Caki2 (cell line): ENCODE results near the gene DCAF16. TPM values are rescaled to one million over a fixed set of nuclear protein-coding genes. Genes with fewer than 3 reads are reported as not detected.

ENCODE experiments used
- DNase-seq: peaks from one replicate; pipeline ENCODE4 v3.0.0-alpha.2; 2015; ENCODE audit warnings: low read depth
- in situ Hi-C: cut with HindIII; loops from 2 replicates; pipeline ENCODE4 v1.10.0; 2016; ENCODE audit warnings: low sequenced_read_pairs, low pct_unique_long_range_greater_than_20kb, mixed read lengths
- total RNA-seq: library from RNA; depleted of rRNA; stranded (reverse); fragments of >200 nt; shearing (Covaris generic); gene quantifications from 2 replicates; pipeline ENCODE4 v1.2.3, GENCODE V29; 2014; ENCODE audit warnings: low replicate concordance

The DCAF16 gene
- total RNA-seq, 1 experiment from 2014 or later = 11.4 TPM

DNA sequence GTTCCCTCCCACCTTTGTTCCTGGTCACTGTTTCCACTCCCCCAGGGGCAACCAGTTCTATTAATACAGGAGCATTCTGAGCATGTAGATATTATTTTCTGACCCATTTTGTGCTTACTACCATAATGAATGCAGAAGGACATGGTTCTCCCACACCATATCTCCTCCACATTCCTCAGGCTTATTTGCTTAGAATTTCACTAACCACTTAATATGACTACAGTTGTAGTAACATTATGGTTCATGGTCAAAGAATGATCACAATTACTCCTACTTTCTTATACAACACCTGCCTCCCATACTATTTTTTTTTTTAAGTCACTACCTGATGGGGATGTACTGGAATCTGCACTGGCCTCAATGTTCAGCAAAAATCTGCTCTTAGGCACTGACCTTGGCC, 21.6 kb downstream of the DCAF16 start:
- no peak for DNase-seq
- in situ Hi-C loops = no loop called here

DNA sequence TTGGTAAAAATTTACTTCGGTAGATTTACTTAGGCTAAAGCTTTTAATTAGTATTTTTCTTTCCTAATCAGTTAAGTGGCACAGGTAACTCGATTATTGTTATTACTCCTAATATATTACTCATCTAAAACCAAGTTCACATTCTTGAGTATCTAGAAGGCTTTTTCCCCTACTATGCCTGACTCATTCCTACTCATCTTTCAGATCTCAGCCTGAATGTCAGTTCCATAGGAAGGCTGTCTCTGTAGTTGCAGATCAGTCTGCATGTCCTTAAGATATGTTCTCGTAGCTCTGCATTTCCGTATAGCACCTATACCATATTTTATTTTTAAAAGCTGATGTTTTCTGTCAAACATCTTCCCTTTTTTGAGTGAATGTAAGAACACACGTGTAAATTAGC, 23.2 kb downstream of the DCAF16 start:
- in situ Hi-C loops = no loop called here
- peak; percentile 56 for DNase-seq

DNA sequence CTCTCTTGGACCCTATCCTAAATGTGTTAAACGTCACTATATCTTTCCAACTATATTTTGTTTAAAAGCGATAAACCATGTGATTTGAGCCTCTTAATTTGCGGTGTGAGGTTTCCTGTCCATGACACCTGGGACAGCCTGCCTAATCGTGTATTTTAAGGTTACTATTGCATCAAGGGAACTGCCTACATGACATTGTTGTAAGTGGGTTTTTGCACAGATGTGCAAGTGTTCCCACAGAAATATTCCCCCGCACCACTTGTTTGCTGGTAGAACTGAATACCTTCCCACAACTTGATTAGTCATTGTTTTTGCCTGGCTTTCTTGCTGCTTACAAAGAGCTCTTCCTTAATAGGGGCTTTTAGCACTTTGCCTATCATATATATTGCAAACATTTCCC, 24.0 kb downstream of the DCAF16 start:
- in situ Hi-C loops = no loop called here
- DNase-seq = peak; percentile 30

DNA sequence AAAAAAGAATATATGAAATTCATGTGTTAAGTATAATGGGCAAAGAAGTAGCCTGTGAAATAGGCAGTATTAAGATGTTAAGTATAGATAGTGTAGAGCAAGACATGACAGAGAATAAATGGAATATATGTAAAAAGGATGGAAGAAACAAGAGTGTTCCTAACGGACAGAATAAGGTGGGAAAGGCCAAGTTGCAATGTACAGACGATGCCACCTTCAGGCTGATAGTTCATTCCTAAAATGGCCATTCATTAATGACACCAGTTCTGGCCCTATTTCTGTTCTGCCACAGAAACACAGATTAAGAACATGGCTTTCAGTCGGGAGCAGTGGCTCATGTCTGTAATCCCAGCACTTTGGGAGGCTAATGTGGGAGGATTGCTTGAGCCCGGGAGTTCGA, 24.7 kb downstream of the DCAF16 start:
- in situ Hi-C loops = no loop called here
- DNase-seq = no peak

DNA sequence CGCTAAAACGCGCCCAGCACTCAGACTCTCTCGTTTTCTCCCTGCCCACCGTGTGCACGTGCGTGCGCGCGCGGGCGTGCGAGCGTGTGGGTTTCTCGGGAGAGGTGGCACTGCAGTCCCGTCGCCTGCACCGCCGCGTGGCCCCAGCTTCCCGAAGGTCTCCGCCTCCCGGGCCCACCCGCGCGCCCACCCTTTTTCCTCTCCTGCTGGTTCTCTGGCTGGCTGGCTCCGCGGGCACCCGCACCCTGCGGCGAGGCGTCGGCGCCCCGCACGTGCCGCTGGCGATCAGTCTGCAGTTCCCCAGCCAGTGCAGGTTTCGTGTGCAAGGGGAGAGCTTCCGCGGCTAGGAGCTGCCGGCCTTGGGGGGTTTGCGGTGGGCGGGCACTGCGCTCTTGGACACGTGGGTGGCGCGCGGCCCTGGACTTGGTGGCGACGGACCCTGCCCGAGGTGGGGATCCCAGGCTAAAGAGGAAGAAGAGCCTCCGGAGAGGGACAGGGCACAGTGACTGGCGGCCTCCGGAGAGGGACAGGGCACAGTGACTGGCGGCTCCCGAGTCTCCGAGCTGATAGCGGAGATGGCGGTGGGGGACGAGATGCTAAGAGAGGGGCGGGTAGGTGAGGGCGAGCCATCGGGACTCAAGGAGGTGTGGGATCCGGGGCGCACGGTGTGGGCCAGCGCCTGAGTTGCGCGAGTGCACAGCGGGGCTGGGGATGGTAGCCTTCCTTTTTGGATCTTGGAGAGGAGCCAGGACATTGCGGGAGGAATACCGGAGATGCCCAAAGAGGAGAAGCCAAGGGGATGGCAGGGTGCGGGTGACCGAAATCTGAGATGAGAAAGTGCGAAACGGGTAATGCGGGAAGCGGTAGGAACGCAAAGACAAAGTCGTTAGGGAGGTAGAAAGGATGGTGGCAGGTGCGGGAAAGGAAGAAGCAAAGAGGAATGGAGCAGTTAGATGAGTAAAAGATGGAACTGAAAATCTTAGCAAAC, 29.0 kb downstream of the DCAF16 start, which contains the start of gene FAM184B:
Gene FAM184B (minus strand): TSS at position 322 of the 988 bp plus-strand sequence. CDS start 322 bp downstream, outside the sequence.
- in situ Hi-C loops = no loop called here
- DNase-seq = no peak

DNA sequence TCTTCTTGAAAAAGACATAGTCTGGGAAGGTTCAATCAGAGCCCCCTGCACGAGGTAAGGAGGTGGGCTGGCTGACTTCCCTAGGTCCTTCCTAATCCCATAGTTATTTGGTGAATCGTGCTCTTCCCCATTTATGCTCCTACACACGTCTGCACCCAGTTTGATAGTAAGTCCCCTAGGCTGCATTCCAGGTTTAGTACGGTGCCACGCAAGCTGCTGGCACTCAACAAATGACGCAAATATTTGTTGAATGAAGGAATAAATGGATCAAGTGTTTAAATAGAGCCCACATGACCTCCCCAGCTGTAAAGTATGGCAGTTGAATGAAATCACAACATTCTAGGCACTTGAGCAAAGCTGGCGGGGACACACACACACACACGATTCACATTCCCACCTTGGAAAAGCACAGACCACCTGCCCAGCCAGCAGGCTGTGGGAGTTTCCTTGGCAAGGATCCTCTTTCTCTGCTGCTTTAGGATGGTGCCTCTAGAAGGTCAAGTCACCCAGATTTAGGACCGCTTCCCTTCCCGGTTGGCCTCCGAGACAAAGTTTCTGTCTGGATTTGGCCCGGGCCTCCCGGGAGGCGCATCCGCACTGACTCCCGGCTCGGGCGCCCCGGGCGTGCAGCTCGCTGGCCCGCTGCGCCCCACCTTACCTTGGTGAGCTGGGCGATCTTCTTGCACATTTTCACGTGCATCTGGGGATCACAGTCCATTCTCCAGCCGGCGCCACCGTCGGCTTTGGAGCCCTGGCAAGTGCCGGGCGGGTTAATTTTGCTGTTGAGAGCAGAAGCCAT, 29.9 kb downstream of the DCAF16 start:
- DNase-seq = no peak
- in situ Hi-C loops = no loop called here

DNA sequence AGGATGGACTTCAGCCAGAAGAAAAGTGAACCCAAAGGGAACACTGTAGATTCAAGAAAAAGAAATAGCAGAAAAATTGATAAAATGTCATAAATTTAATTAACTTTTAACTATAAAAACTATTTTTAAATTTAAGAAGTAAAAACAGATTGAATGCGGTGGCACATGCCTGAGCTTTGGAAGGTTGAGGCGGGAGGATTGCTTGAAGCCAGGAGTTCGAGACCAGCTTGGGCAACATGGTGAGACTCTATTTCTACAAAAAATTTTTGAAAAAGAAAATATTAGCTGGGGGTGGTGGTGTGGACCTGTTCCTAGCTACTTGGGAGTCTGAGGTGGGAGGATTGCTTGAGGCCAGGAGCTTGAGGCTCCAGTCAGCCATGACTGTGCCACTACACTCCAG, 32.1 kb downstream of the DCAF16 start:
- in situ Hi-C loops = no loop called here
- DNase-seq = no peak

DNA sequence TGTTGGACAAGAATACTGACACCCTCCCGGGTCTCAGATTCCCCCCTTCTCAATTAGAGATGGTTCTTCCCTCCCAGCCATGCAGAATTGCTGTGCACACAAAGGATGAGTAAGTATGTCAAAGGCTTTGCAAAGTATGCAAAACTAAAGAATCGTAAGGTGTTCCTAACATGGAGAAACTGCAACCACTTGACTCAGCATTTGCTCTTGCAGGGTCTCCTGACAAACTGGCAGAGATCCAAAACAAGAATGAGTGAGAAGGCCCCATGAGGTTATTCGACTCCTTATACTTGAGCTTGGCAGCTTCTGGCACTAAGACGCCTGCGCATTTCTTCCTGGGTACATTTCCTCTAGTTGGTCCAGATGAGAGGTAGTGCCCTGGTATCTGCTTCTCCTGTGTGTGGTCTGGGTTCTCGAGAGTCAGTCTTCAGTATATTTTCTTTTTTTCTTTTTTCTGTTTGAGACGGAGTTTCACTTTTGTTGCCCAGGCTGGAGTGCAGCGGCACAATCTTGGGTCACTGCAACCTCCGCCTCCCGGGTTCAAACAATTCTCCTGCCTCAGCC, 37.3 kb downstream of the DCAF16 start:
- in situ Hi-C loops = no loop called here
- no peak for DNase-seq

DNA sequence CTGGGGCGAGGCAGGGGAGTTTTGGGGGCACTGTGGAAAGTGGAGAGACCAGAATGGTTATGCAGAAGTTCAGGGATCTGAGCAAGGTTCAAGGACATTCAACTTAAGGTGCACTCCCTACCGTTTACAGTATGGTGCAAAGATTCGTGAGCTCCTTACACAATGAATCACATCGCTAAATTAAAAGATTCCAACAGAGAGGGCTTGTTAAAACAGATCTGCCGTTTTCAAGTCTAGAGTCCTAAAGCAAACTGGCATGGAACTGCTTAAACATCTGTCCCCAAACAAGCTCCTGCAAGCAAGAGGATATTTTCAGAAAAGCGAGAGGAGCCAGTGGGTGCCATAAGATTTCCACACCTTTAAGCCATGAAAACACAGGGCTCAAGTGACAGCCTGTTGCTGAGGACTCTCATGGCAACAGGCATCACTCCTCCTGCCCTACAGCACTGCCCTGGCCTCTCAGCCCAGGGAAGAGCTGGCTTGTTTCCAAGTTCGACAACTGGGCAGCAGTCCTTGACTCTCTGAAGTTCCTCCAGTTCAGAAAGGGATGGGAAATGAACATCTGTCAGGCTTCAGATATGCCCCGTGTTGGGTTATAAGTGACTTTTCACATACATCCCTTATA, 39.2 kb downstream of the DCAF16 start:
- in situ Hi-C loops = no loop called here
- no peak for DNase-seq

DNA sequence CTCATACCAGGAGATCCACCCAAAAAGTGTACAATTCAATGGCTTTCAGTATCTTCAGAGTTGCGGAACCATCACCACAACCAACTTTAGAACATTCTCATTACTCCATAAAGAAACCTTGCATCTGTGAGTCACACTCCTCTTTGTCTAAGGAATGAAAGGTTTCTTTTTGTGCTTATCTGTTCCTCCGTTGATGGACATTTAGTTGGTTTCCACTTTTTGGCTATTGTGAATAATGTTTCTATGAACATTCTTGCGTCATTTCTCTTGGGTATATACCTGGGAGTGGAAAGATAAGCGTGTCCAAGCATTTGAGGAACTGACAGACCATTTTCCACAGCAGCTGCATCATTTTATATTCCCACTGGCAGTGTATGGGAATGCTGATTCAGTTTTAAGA, 39.7 kb downstream of the DCAF16 start:
- in situ Hi-C loops = no loop called here
- DNase-seq = no peak

DNA sequence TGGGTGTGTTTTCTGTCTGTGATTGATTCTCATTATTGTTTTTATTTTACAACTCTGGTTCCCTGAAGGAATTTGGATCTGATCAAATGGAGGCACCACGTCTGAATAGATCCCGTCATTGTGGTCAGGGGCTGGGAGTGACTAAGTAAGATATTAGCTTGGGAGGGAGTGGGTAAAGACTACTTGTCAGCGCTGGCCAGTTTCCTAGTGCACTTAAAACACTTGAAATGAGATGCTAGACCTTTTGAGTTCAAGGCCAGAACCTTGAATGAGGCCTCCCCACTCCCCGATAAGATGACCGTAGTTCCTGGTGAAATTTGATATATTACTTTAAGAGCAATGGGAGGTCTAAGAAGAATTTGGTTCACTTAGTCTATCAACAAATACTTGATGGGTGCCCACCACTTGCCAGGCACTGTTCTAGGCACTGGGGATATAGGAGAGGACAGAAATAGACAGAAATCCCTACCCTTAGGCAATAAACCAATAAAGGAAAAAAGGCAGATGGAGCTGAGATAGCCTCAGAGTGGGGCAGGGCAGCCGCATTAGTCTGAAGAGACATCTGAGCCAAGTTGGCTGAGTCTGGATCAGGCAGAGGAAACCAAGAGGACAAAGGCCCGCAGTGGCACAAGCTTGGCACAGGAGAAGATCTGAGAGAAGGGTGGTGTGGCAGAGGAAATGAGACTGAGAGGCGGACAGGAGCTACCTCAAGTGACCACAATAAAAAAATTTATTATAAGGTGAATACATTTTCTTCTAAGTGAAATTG, 41.0 kb downstream of the DCAF16 start:
- in situ Hi-C loops = no loop called here
- DNase-seq = no peak

DNA sequence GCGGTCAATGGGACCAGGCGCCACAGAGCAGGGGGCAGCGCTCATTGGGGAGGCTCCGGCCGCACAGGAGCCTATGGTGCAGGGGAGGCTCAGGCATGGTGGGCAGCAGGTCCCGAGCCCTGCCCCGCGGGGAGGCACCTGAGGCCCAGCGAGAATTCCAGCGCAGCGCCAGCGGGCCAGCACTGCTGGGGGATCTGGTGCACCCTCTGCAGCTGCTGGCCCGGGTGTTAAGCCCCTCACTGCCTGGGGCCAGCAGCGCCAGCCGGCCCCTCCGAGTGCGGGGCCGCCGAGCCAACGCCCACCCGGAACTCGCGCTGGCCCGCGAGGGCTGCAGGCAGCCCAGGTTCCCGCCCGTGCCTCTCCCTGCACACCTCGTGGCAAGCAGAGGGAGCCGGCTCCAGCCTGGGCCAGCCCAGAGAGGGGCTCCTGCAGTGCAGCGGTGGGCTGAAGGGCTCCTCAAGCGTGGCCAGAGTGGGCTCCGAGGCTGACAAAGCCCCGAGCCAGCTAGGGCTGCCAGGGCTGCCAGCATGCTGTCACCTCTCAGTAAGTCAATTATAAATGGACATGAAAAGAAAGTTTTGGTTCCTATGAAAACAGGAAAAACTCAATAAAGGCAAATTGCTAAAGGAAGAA, 43.6 kb downstream of the DCAF16 start:
- no peak for DNase-seq
- in situ Hi-C loops = no loop called here

DNA sequence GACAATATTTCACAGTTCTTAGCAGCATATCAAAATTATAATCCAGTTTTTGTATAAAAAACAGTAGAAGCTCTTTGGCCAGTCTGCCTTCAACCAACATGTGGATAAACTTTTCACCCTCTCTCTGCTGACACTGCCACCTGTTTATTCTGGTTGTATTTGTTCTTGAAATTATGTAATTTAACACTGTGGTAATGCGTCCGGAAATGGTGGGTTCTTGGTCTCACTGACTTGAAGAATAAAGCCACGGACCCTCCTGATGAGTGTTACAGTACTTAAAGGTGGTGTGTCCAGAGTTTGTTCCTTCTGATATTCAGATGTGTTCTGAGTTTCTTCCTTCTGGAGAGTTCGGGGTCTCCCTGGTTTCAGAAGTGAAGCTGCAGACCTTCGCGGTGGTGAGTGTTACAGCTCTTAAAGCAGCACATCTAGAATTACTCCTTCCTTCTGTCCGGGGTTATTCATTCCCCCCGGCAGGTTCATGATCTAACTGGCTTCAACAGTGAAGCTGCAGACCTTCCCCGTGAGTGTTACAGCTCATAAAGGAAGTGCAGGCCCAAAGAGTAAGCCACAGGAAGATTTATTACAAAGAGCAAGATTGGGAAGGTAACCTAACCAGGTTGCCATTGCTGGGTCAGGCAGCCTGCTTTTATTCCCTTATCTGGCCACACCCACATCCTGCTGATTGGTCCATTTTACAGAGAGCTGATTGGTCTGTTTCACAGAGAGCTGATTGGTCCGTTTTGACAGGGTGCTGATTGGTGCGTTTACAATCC, 44.9 kb downstream of the DCAF16 start:
- in situ Hi-C loops = no loop called here

DNA sequence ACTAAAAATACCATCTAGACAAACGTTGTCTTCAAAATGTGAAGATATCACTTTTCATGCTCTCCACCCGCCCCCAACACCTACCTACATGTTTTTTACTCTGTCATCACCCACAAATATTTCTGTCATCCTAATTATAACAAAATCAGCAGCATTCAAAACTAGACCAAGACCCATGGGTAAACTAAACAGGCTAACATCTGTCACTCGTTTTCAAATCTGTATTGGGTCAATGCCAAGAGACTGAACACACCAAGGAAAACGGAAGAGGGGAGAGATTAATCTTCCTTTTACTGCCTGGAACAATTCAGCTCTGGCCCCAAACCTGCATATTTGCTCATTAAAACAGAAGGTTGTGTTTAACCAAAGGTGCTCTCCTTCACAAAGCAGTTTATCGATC, 46.6 kb downstream of the DCAF16 start:
- in situ Hi-C loops = no loop called here
- no peak for DNase-seq

More for the DNA sequence above, 44.9 kb downstream of the DCAF16 start:
- DNase-seq = no peak

DNA sequence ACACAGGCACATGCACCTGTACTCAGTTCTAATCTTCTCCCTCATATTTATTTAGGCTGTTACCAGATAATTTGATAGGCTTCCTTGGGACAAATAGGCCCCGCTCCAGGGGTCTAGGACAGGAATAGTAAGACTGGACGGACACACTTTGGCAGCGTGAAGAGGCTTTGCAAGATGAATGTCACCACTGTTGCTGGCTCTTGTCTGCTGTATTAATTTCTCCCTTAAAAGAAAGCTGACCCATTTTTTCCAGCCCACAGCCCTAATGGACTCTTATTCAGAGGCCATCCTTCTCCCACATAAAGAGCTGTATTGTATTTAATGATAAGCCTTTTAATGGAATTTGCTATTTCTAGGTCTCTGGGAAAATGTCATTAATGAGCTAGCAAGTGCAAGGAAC, 47.1 kb downstream of the DCAF16 start:
- DNase-seq = no peak
- in situ Hi-C loops = no loop called here

DNA sequence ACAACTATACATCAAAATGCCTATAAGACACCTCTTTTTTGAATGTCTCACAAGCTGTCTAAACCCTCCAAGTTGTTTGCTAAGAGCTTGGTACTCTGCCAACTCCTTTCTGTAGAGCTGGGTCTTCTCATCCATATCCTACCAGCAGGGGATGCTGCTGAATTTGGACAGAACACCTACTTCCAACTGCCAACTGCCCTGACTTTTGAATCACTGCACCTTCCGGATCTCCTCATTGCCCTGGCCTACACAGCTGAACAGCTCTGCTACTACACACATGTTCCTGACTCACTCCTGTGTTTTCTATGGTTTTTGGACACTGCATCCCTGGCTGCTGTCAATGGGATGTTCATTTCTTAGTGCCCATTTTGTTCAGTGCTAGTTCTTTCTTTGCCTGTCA, 47.8 kb downstream of the DCAF16 start:
- DNase-seq = no peak
- in situ Hi-C loops = no loop called here

DNA sequence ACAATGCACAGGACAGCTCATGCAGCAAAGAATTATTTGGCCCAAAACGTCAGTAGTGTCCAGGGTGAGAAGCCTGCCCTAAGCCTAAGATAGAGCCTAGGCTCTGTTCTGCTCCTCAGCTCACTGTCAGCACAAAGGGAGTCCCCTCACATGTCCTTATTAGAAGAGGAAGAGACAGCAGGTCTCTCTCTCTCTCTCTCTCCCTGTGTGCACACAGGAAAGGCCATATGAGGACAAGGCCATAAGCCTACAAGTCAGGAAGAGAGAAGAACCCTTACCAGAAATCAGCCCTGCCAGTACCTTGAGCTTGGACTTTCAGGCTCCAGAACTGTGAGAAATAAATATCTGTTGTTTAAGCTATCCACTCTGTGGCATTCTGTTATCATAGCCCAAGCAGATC, 49.5 kb downstream of the DCAF16 start:
- in situ Hi-C loops = no loop called here
- no peak for DNase-seq
